ENCODE results near the gene VAX1.

The VAX1 gene

GRCh38 chr10:117168729-117169128 lies 30.7 kb upstream of the VAX1 start:
- H3K27ac Mint-ChIP-seq (ENCODE audit: low read depth): no peak overlapping the region
- peaks cover 92% of the 10 kb centered on the region for H3K27me3 Mint-ChIP-seq
- DNase-seq (ENCODE audit: low spot score in 2 of 2): no peak
- H3K36me3 Mint-ChIP-seq (ENCODE audit: insufficient read depth): peaks cover 7% of the 10 kb centered on the region
- no peaks in the 10 kb centered on the region for H3K9me3 Mint-ChIP-seq
- no peak for ATAC-seq (replicated peaks; ENCODE audit: extremely low read depth, poor library complexity, severe bottlenecking)
- H3K4me3 Mint-ChIP-seq: peak overlapping the region; percentile 54
- H3K4me1 Mint-ChIP-seq: peaks cover 5% of the 10 kb centered on the region

GRCh38 chr10:117167789-117168674 lies 30.0 kb upstream of the VAX1 start:
- no peak overlapping the region for H3K27ac Mint-ChIP-seq (ENCODE audit: low read depth)
- DNase-seq (ENCODE audit: low spot score in 2 of 2) (peak; percentile 44 to 46), ATAC-seq (replicated peaks; ENCODE audit: extremely low read depth, poor library complexity, severe bottlenecking) (peak; percentile 79)
- H3K4me1 Mint-ChIP-seq: peaks cover 5% of the 10 kb centered on the region
- H3K36me3 Mint-ChIP-seq (ENCODE audit: insufficient read depth): peaks cover 10% of the 10 kb centered on the region
- peaks cover 92% of the 10 kb centered on the region for H3K27me3 Mint-ChIP-seq
- H3K9me3 Mint-ChIP-seq: no peaks in the 10 kb centered on the region
- H3K4me3 Mint-ChIP-seq: peak overlapping the region; percentile 54

GRCh38 chr10:117167346-117167788 lies 29.3 kb upstream of the VAX1 start:
- H3K27ac Mint-ChIP-seq (ENCODE audit: low read depth): no peak overlapping the region
- H3K27me3 Mint-ChIP-seq: peaks cover 93% of the 10 kb centered on the region
- peaks cover 8% of the 10 kb centered on the region for H3K4me1 Mint-ChIP-seq
- no peaks in the 10 kb centered on the region for H3K9me3 Mint-ChIP-seq
- DNase-seq (ENCODE audit: low spot score in 2 of 2) (no peak), ATAC-seq (replicated peaks; ENCODE audit: extremely low read depth, poor library complexity, severe bottlenecking) (no peak)
- H3K36me3 Mint-ChIP-seq (ENCODE audit: insufficient read depth): peaks cover 10% of the 10 kb centered on the region
- H3K4me3 Mint-ChIP-seq: peak overlapping the region; percentile 54

- H3K36me3 Mint-ChIP-seq (ENCODE audit: insufficient read depth): peaks cover 10% of the 10 kb centered on the region
- H3K4me1 Mint-ChIP-seq: peaks cover 13% of the 10 kb centered on the region
- H3K27me3 Mint-ChIP-seq: peaks cover 93% of the 10 kb centered on the region
- no peak overlapping the region for H3K27ac Mint-ChIP-seq (ENCODE audit: low read depth)
- ATAC-seq (replicated peaks; ENCODE audit: extremely low read depth, poor library complexity, severe bottlenecking) (no peak), DNase-seq (ENCODE audit: low spot score in 2 of 2) (no peak)
- H3K4me3 Mint-ChIP-seq: peak overlapping the region; percentile 39
- no peaks in the 10 kb centered on the region for H3K9me3 Mint-ChIP-seq
Observed at GRCh38 chr10:117166418-117167345, 28.6 kb upstream of the VAX1 start.

- no peaks in the 10 kb centered on the region for H3K9me3 Mint-ChIP-seq
- H3K36me3 Mint-ChIP-seq (ENCODE audit: insufficient read depth): peaks cover 10% of the 10 kb centered on the region
- H3K4me3 Mint-ChIP-seq: no peak overlapping the region
- DNase-seq (ENCODE audit: low spot score in 2 of 2) (no peak), ATAC-seq (replicated peaks; ENCODE audit: extremely low read depth, poor library complexity, severe bottlenecking) (no peak)
- H3K4me1 Mint-ChIP-seq: peaks cover 13% of the 10 kb centered on the region
- peaks cover 93% of the 10 kb centered on the region for H3K27me3 Mint-ChIP-seq
- no peak overlapping the region for H3K27ac Mint-ChIP-seq (ENCODE audit: low read depth)
Observed at GRCh38 chr10:117165538-117166417, 27.7 kb upstream of the VAX1 start.

- Mint-ChIP-seq H3K4me3 (peak overlapping the region; percentile 20), H3K27ac (ENCODE audit: low read depth) (no peak overlapping the region)
Observed at GRCh38 chr10:117164592-117165537, 26.8 kb upstream of the VAX1 start.

GRCh38 chr10:117163954-117164548 lies 26.0 kb upstream of the VAX1 start:
- Mint-ChIP-seq H3K4me3 (no peak overlapping the region), H3K4me1 (peaks cover 13% of the 10 kb centered on the region), H3K27me3 (peaks cover 93% of the 10 kb centered on the region), H3K27ac (ENCODE audit: low read depth) (no peak overlapping the region), H3K9me3 (no peaks in the 10 kb centered on the region), H3K36me3 (ENCODE audit: insufficient read depth) (peaks cover 9% of the 10 kb centered on the region)
- DNase-seq (ENCODE audit: low spot score in 2 of 2) (no peak), ATAC-seq (replicated peaks; ENCODE audit: extremely low read depth, poor library complexity, severe bottlenecking) (no peak)

More at GRCh38 chr10:117164592-117165537, 26.8 kb upstream of the VAX1 start:
- Mint-ChIP-seq H3K4me1 (peaks cover 13% of the 10 kb centered on the region), H3K9me3 (no peaks in the 10 kb centered on the region), H3K27me3 (peaks cover 93% of the 10 kb centered on the region), H3K36me3 (ENCODE audit: insufficient read depth) (peaks cover 10% of the 10 kb centered on the region)
- ATAC-seq (replicated peaks; ENCODE audit: extremely low read depth, poor library complexity, severe bottlenecking) (no peak), DNase-seq (ENCODE audit: low spot score in 2 of 2) (no peak)

- no peak for DNase-seq (ENCODE audit: low spot score in 2 of 2)
- Mint-ChIP-seq H3K27ac (ENCODE audit: low read depth) (no peak overlapping the region), H3K36me3 (ENCODE audit: insufficient read depth) (peaks cover 9% of the 10 kb centered on the region), H3K4me3 (peak overlapping the region; percentile 16), H3K27me3 (peaks cover 93% of the 10 kb centered on the region), H3K4me1 (peaks cover 13% of the 10 kb centered on the region), H3K9me3 (no peaks in the 10 kb centered on the region)
- no peak for ATAC-seq (replicated peaks; ENCODE audit: extremely low read depth, poor library complexity, severe bottlenecking)
Observed at GRCh38 chr10:117163061-117163953, 25.2 kb upstream of the VAX1 start.

- no peak overlapping the region for H3K27ac Mint-ChIP-seq (ENCODE audit: low read depth)
Observed at GRCh38 chr10:117162093-117163060, 24.3 kb upstream of the VAX1 start.

More at GRCh38 chr10:117162093-117163060, 24.3 kb upstream of the VAX1 start:
- no peak for DNase-seq (ENCODE audit: low spot score in 2 of 2)
- Mint-ChIP-seq H3K9me3 (no peaks in the 10 kb centered on the region), H3K27me3 (peaks cover 89% of the 10 kb centered on the region), H3K4me3 (peak overlapping the region; percentile 46), H3K4me1 (peaks cover 13% of the 10 kb centered on the region), H3K36me3 (ENCODE audit: insufficient read depth) (peaks cover 6% of the 10 kb centered on the region)
- no peak for ATAC-seq (replicated peaks; ENCODE audit: extremely low read depth, poor library complexity, severe bottlenecking)

Data from central memory CD8-positive, alpha-beta T cell (primary cell).